Endothelial cell of umbilical vein (primary cell): ENCODE measurements around the gene STPG4. TPM values are rescaled to one million over a fixed set of nuclear protein-coding genes. Genes with fewer than 3 reads are reported as not detected.

Experiments used
- BruUV-seq: library from RNA; stranded (reverse); fragments of 400-500 nt; replicated peaks from 2 replicates; lab custom pipeline; 2021; lab: Mats Ljungman, UMichigan
- CTCF ChIA-PET: fragments of 300-600, 350-600 bp; sonication (Branson Sonifier 250); formaldehyde crosslinking; loops from one replicate; lab custom pipeline; 2021; ENCODE audit warnings: antibody characterized with exemption, inconsistent platforms; lab: Charles Lee
- POLR2A ChIA-PET: fragments of 300-600, 350-600 bp; sonication (Branson Sonifier 250); formaldehyde crosslinking; loops from one replicate; lab custom pipeline; 2021; ENCODE audit warnings: antibody characterized with exemption, inconsistent platforms; lab: Charles Lee
- DNase-seq: peaks from one replicate; pipeline ENCODE4 v3.0.0-alpha.2; 2011; ENCODE audit warnings: low read depth, low spot score
- FAIRE-seq: peaks from 2 replicates; lab custom pipeline; 2011; peaks lifted over from hg19 to GRCh38; lab: Jason Lieb, UNC
- H2AFZ ChIP-seq: 2 replicates; pipeline ENCODE4 v1.6.0; 2012; ENCODE audit warnings: low read depth, low read length, control low read depth, inconsistent platforms
- H3K27ac ChIP-seq: 2 replicates; pipeline ENCODE4 v1.5.1; 2011; ENCODE audit warnings: low read depth, mild to moderate bottlenecking, control low read depth, low read length, moderate library complexity; ENCODE audit not compliant: insufficient read depth
- H3K27me3 ChIP-seq, 2 experiments: 2 replicates each; pipeline versions ENCODE4 v1.6.0 to v1.6.1; 2011; ENCODE audit warnings: low read length in 2 of 2, mixed read lengths in 1 of 2; ENCODE audit not compliant: control insufficient read depth in 2 of 2, insufficient read depth in 2 of 2
- H3K36me3 ChIP-seq, 2 experiments: 2 replicates in 1 of 2; 3 replicates in 1 of 2; pipeline ENCODE4 v1.5.1; 2011; ENCODE audit warnings: low read length in 2 of 2, mild to moderate bottlenecking in 1 of 2, moderate library complexity in 1 of 2; ENCODE audit not compliant: control insufficient read depth in 2 of 2, insufficient read depth in 2 of 2; ENCODE audit errors: extremely low read depth in 1 of 2
- H3K4me1 ChIP-seq: 3 replicates; pipeline ENCODE4 v1.5.1; 2011; ENCODE audit warnings: mild to moderate bottlenecking, low read length; ENCODE audit not compliant: control insufficient read depth, insufficient read depth; ENCODE audit errors: extremely low read depth
- H3K4me2 ChIP-seq: 2 replicates; pipeline ENCODE4 v1.6.1; 2011; ENCODE audit warnings: low read length, control low read depth, mixed read lengths; ENCODE audit not compliant: insufficient read depth
- H3K4me3 ChIP-seq, 3 experiments: fragments of 200-600 bp in 1 of 3; sonication (generic), shearing (Covaris generic) in 1 of 3; replicated peaks in 1 of 3; 2 replicates each; pipeline ENCODE4 v1.5.1; 2011 to 2016; ENCODE audit warnings: control low read depth in 3 of 3, low read length in 3 of 3, mild to moderate bottlenecking in 2 of 3, inconsistent platforms in 1 of 3, low read depth in 1 of 3, moderate library complexity in 1 of 3; ENCODE audit not compliant: insufficient read depth in 1 of 3
- H3K79me2 ChIP-seq: 2 replicates; pipeline ENCODE4 v1.6.0; 2012; ENCODE audit warnings: low read length, inconsistent platforms; ENCODE audit not compliant: control insufficient read depth, insufficient read depth
- H3K9ac ChIP-seq: replicated peaks from 2 replicates; pipeline ENCODE3; 2011; ENCODE audit warnings: low read length, control low read depth; ENCODE audit not compliant: insufficient read depth; ENCODE audit errors: extremely low read depth
- H3K9me1 ChIP-seq: replicated peaks from 3 replicates; pipeline ENCODE4 v1.6.0; 2011; ENCODE audit warnings: mild to moderate bottlenecking, low read length; ENCODE audit not compliant: control insufficient read depth, insufficient read depth; ENCODE audit errors: extremely low read depth
- H3K9me3 ChIP-seq: replicated peaks from 2 replicates; pipeline ENCODE4 v1.5.1; 2012; ENCODE audit warnings: low read length, inconsistent platforms; ENCODE audit not compliant: control insufficient read depth, insufficient read depth
- H4K20me1 ChIP-seq: replicated peaks from 2 replicates; pipeline ENCODE3; 2011; ENCODE audit warnings: mild to moderate bottlenecking, low read length; ENCODE audit not compliant: control insufficient read depth, insufficient read depth; ENCODE audit errors: extremely low read depth
- CTCF ChIP-seq, 2 donors: IDR thresholded peaks; 1 replicate in 1 of 2; 2 replicates in 1 of 2; pipeline ENCODE4 v1.5.1; 2011; ENCODE audit warnings: low read length in 2 of 2, mild to moderate bottlenecking in 2 of 2, moderate library complexity in 2 of 2, control low read depth in 1 of 2, inconsistent platforms in 1 of 2, low read depth in 1 of 2; ENCODE audit not compliant: insufficient read depth in 1 of 2; ENCODE audit errors: extremely low read depth in 1 of 2
- FOS ChIP-seq: IDR thresholded peaks from 2 replicates; pipeline ENCODE4 v1.6.1; 2011; ENCODE audit warnings: mild to moderate bottlenecking, low read length, moderate library complexity, borderline replicate concordance; ENCODE audit not compliant: insufficient read depth
- JUN ChIP-seq: IDR thresholded peaks from 2 replicates; pipeline ENCODE4 v1.6.1; 2011; ENCODE audit warnings: borderline replicate concordance, low read depth; ENCODE audit not compliant: insufficient read length, insufficient read depth
- MAX ChIP-seq: IDR thresholded peaks from 2 replicates; pipeline ENCODE4 v1.6.1; 2011; ENCODE audit not compliant: insufficient read depth, insufficient read length
- POLR2A ChIP-seq: IDR thresholded peaks from 2 replicates; pipeline ENCODE4 v1.6.1; 2012; ENCODE audit warnings: low read depth, mild to moderate bottlenecking, control low read depth, low read length
- POLR2AphosphoS5 ChIP-seq: IDR thresholded peaks from 2 replicates; pipeline ENCODE4 v1.6.1; 2012; ENCODE audit warnings: low read depth, mild to moderate bottlenecking, control low read depth, low read length, moderate library complexity; ENCODE audit not compliant: insufficient read depth
- dilution Hi-C: fragments of 300-500 bp; cut with MboI; formaldehyde crosslinking; loops from one replicate; pipeline ENCODE4 v1.15.0; 2019; ENCODE audit warnings: low sequenced_read_pairs; ENCODE audit not compliant: extremely low pct_ligation_motif_present
- intact Hi-C: fragments of 100-400 bp; cut with micrococcal nuclease; formaldehyde crosslinking; loops from one replicate; pipeline ENCODE4 v1.10.0; 2022
- polyA plus RNA-seq, 4 experiments: library from polyadenylated mRNA; depleted of rRNA in 3 of 4; stranded (reverse) in 3 of 4; unstranded in 1 of 4; fragments of >200 nt; gene quantifications; 2 replicates each; pipeline versions ENCODE4 v1.2.1 to v1.2.3, GENCODE V29; 2011 to 2012; ENCODE audit warnings: missing spikeins in 1 of 4
- total RNA-seq: library from RNA; stranded (reverse); gene quantifications from 2 replicates; pipeline ENCODE4 v1.2.3, GENCODE V29; 2021

Gene STPG4
- total and polyA plus RNA-seq, 2 donors (not counting 3 experiments of a cell fraction or from before 2014, with no cell fraction given): 0.53 TPM; not detected in 1

- dilution Hi-C loops (no loop called here), intact Hi-C loops (loop anchor here (2.0 kb wide), 1 partner anchor 31 kb away; no protein-coding TSS in a partner anchor)
- H3K9me1 ChIP-seq: no peaks in the 10 kb centered on the region
- H3K27ac ChIP-seq: no peak overlapping the region
- no peaks in the 10 kb centered on the region for H3K9me3 ChIP-seq
- H3K4me1 ChIP-seq: peaks cover 46% of the 10 kb centered on the region
- no peaks in the 10 kb centered on the region for H3K27me3 ChIP-seq
- POLR2A ChIA-PET: no interaction called here
- H3K36me3 ChIP-seq: no peaks in the 10 kb centered on the region
- H3K9ac ChIP-seq: no peak overlapping the region
- H2AFZ ChIP-seq: no peak overlapping the region
- H3K4me2 ChIP-seq: no peak overlapping the region
- TF ChIP-seq POLR2AphosphoS5: no peak
- no peak for TF ChIP-seq POLR2A
- no peak for DNase-seq
- no TSS peak for BruUV-seq
- no peaks in the 10 kb centered on the region for H3K79me2 ChIP-seq
- H4K20me1 ChIP-seq: no peaks in the 10 kb centered on the region
- no peak for FAIRE-seq
- H3K4me3 ChIP-seq: no peak overlapping the region
- CTCF ChIA-PET: interaction anchor here (1.0 to 2.2 kb wide), 3 partner anchors 78 to 175 kb away, joined by 3 to 14 read pairs (median 4); no protein-coding TSS in a partner anchor
Observed at GRCh38 chr2:47193607-47194006, 38.5 kb upstream of the STPG4 start.

- H2AFZ ChIP-seq: no peak overlapping the region
- DNase-seq (peak; percentile 46), FAIRE-seq (peak; percentile 71)
- H4K20me1 ChIP-seq: no peaks in the 10 kb centered on the region
- H3K9ac ChIP-seq: peak overlapping the region; percentile 39
- peak overlapping the region; percentile 77 for H3K27ac ChIP-seq
- BruUV-seq: no TSS peak
- POLR2A ChIA-PET: interaction anchor here (0.6 kb wide), 1 partner anchor 18 kb away, joined by 4 read pairs; no protein-coding TSS in a partner anchor
- TF ChIP-seq MAX (no peak), CTCF (IDR thresholded peaks at IDR 0.05; ENCODE audit: extremely low read depth in 1 of 2, insufficient read depth in 1 of 2, low read depth in 1 of 2, low read length in 2 of 2) (no peak), FOS (peak; percentile 23), JUN (no peak), POLR2AphosphoS5 (no peak), POLR2A (no peak)
- intact Hi-C loops: no loop called here
- dilution Hi-C loops: no loop called here
- no peaks in the 10 kb centered on the region for H3K79me2 ChIP-seq
- H3K4me1 ChIP-seq: peaks cover 45% of the 10 kb centered on the region
- no peaks in the 10 kb centered on the region for H3K27me3 ChIP-seq
- H3K9me1 ChIP-seq: no peaks in the 10 kb centered on the region
- CTCF ChIA-PET: interaction anchor here (0.6 kb wide), 1 partner anchor 109 kb away, joined by 4 read pairs; no protein-coding TSS in a partner anchor
- H3K9me3 ChIP-seq: no peaks in the 10 kb centered on the region
- H3K4me3 ChIP-seq: no peak overlapping the region
- H3K4me2 ChIP-seq: peak overlapping the region; percentile 19
- H3K36me3 ChIP-seq: no peaks in the 10 kb centered on the region
Observed at GRCh38 chr2:47190188-47190881, 35.2 kb upstream of the STPG4 start.
